ENCODE results near the gene ARHGEF33. TPM values are rescaled to one million over a fixed set of nuclear protein-coding genes. Genes with fewer than 3 reads are reported as not detected.

ARHGEF33 gene
- polyA plus RNA-seq, 1 of the 3 experiments (the other 2 are of a cell fraction) = 0.25 TPM

GRCh38 chr2:38982498-38982897 lies 92.8 kb downstream of the ARHGEF33 start:
- 95% methylated on average over 1 of the region's 1 CpG for WGBS (ENCODE audit: low lambda C conversion rate)
- H3K9ac ChIP-seq = no peak overlapping the region
- H3K36me3 ChIP-seq (replicated peaks in 1 of 2; ENCODE audit: control insufficient read depth in 1 of 2, insufficient read depth in 2 of 2, low read length in 1 of 2) = peaks cover 39 to 64% of the 10 kb centered on the region in 2 experiments
- H3K27ac ChIP-seq (ENCODE audit: low read depth in 2 of 2, low read length in 1 of 2) = no peak overlapping the region
- DNase-seq = no peak
- no peaks in the 10 kb centered on the region for H3F3A ChIP-seq (replicated peaks; ENCODE audit: insufficient read depth)
- no peaks in the 10 kb centered on the region; a peak in 2 of 4 replicates for H3K4me1 ChIP-seq (ENCODE audit: control insufficient read depth in 1 of 2, insufficient read depth in 2 of 2, low read depth in 1 of 2, low read length in 1 of 2)
- H3K9me2 ChIP-seq = no peaks in the 10 kb centered on the region
- no peak for TF ChIP-seq GATA2 (CRISPR knock-in tag; IDR thresholded peaks at IDR 0.05)
- ChIA-PET POLR2A (no interaction called here), CTCF (interaction anchor here (0.7 to 1.8 kb wide), 3 partner anchors 12 to 35 kb away, joined by 3 to 11 read pairs (median 3); no protein-coding TSS in a partner anchor)
- H3K9me3 ChIP-seq = no peaks in the 10 kb centered on the region
- H4K20me1 ChIP-seq (ENCODE audit: insufficient read depth) = no peaks in the 10 kb centered on the region
- H2AFZ ChIP-seq (ENCODE audit: low read depth) = no peak overlapping the region
- H3K4me3 ChIP-seq (ENCODE audit: low read depth in 2 of 2, low read length in 1 of 2) = no peak overlapping the region
- no peaks in the 10 kb centered on the region for H3K79me2 ChIP-seq (ENCODE audit: insufficient read depth)
- H3K27me3 ChIP-seq (ENCODE audit: insufficient read depth) = no peaks in the 10 kb centered on the region
- H3K4me2 ChIP-seq = no peak overlapping the region

DNA sequence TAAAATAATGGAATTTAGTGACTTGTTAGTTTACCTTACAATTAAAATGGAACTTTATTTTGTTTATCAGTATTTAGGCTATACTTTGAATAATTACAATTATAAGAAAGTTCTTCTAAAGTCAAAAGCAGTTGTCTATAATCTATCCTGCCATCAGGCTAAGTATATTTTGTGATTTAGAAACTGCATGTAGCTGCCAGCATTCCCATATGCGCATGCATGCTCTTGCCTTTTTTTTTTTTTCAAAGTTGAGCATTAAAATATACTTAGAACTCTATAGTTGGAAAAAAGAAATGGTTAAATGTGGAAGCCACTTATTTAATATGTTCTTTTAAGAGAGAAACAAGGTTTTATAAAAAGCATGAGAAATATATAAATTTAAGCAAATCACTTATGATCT lies 99.0 kb downstream of the ARHGEF33 start:
- H3K4me2 ChIP-seq = no peak overlapping the region
- H3K27ac ChIP-seq (ENCODE audit: low read depth in 2 of 2, low read length in 1 of 2) = no peak overlapping the region
- peaks cover 66 to 92% of the 10 kb centered on the region in 2 experiments for H3K36me3 ChIP-seq (replicated peaks in 1 of 2; ENCODE audit: control insufficient read depth in 1 of 2, insufficient read depth in 2 of 2, low read length in 1 of 2)
- TF ChIP-seq JUND (IDR thresholded peaks at IDR 0.05) = no peak
- TF ChIP-seq RXRA (IDR thresholded peaks at IDR 0.05; ENCODE audit: borderline replicate concordance, low read depth) = no peak
- TF ChIP-seq TCF12 (IDR thresholded peaks at IDR 0.05) = no peak
- TF ChIP-seq GABPA (IDR thresholded peaks at IDR 0.05; ENCODE audit: low read depth) = no peak
- no peak for TF ChIP-seq TAF1 (IDR thresholded peaks at IDR 0.05; ENCODE audit: borderline replicate concordance, low read depth, low read length)
- no peak for TF ChIP-seq NFIC (IDR thresholded peaks at IDR 0.05; ENCODE audit: borderline replicate concordance)
- TF ChIP-seq SMC3 (IDR thresholded peaks at IDR 0.05; ENCODE audit: low read depth, low read length) = no peak
- TF ChIP-seq ZBTB33 (IDR thresholded peaks at IDR 0.05; ENCODE audit: borderline replicate concordance, low read depth) = no peak
- TF ChIP-seq, protein P1, sequence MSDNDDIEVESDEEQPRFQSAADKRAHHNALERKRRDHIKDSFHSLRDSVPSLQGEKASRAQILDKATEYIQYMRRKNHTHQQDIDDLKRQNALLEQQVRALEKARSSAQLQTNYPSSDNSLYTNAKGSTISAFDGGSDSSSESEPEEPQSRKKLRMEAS (IDR thresholded peaks at IDR 0.05; ENCODE audit: low read depth) = no peak
- no peak for TF ChIP-seq POLR2AphosphoS5 (IDR thresholded peaks at IDR 0.05; ENCODE audit: low read depth, low read length)
- TF ChIP-seq CHD2 (IDR thresholded peaks at IDR 0.05; ENCODE audit: low read length, partially characterized antibody) = no peak
- ChIA-PET CTCF (interaction anchor here (0.8 to 2.3 kb wide), 4 partner anchors 21 to 42 kb away, joined by 3 to 14 read pairs (median 4); no protein-coding TSS in a partner anchor), POLR2A (no interaction called here)
- H3K4me3 ChIP-seq (ENCODE audit: low read depth in 2 of 2, low read length in 1 of 2) = no peak overlapping the region
- H3K9me3 ChIP-seq = no peaks in the 10 kb centered on the region
- WGBS (ENCODE audit: low lambda C conversion rate) = 94% methylated on average over 1 of the region's 1 CpG
- H3K79me2 ChIP-seq (ENCODE audit: insufficient read depth) = no peaks in the 10 kb centered on the region
- no peaks in the 10 kb centered on the region for H3K9me2 ChIP-seq
- H3K9ac ChIP-seq = no peak overlapping the region
- no peaks in the 10 kb centered on the region for H3K27me3 ChIP-seq (ENCODE audit: insufficient read depth)
- no peaks in the 10 kb centered on the region for H3F3A ChIP-seq (replicated peaks; ENCODE audit: insufficient read depth)
- H3K4me1 ChIP-seq (ENCODE audit: control insufficient read depth in 1 of 2, insufficient read depth in 2 of 2, low read depth in 1 of 2, low read length in 1 of 2) = no peaks in the 10 kb centered on the region
- no peaks in the 10 kb centered on the region for H4K20me1 ChIP-seq (ENCODE audit: insufficient read depth)
- no peak for DNase-seq
- H2AFZ ChIP-seq (ENCODE audit: low read depth) = no peak overlapping the region

Measured in SK-N-SH (cell line).